HUES6 (cell line): Measurements from ENCODE around the gene OR11H1.
"Not testable (repeated sequence)": the region's sequence is repeated elsewhere in the genome, so short reads cannot be mapped to it uniquely, and the experiment has no call there.

Experiments
- H3K27ac ChIP-seq: 2 replicates; pipeline ENCODE4 v1.7.0; 2013; ENCODE audit warnings: low read depth, mild to moderate bottlenecking, low read length, inconsistent platforms
- H3K27me3 ChIP-seq: 2 replicates; pipeline ENCODE4 v1.6.1; 2013; ENCODE audit warnings: low read length; ENCODE audit not compliant: control insufficient read depth, insufficient read depth
- H3K36me3 ChIP-seq: 2 replicates; pipeline ENCODE4 v1.6.1; 2013; ENCODE audit warnings: low read length; ENCODE audit not compliant: control insufficient read depth, insufficient read depth
- H3K4me1 ChIP-seq: 2 replicates; pipeline ENCODE4 v1.6.1; 2013; ENCODE audit warnings: low read length; ENCODE audit not compliant: control insufficient read depth, insufficient read depth
- H3K4me3 ChIP-seq: 2 replicates; pipeline ENCODE4 v1.5.1; 2013; ENCODE audit warnings: low read depth, low read length
- H3K9ac ChIP-seq: one replicate; pipeline ENCODE4 v1.6.1; 2013; ENCODE audit warnings: mild to moderate bottlenecking, low read length
- H3K9me3 ChIP-seq: 2 replicates; pipeline ENCODE4 v1.6.1; 2013; ENCODE audit warnings: low read depth, low read length; ENCODE audit not compliant: control insufficient read depth, insufficient read depth

OR11H1 gene

GRCh38 chr22:15527892-15528291 is at the start of gene OR11H1:
Gene OR11H1, plus strand, starts transcription at chr22:15528192. Its CDS starts 0 bp downstream, at chr22:15528192.
- H3K36me3 ChIP-seq, H3K27ac ChIP-seq, H3K4me3 ChIP-seq, H3K4me1 ChIP-seq, H3K9me3 ChIP-seq, H3K9ac ChIP-seq, H3K27me3 ChIP-seq: not testable (repeated sequence)

- H3K9ac ChIP-seq, H3K36me3 ChIP-seq, H3K4me3 ChIP-seq, H3K27me3 ChIP-seq, H3K4me1 ChIP-seq, H3K9me3 ChIP-seq, H3K27ac ChIP-seq: not testable (repeated sequence)
Measured at GRCh38 chr22:15509967-15510366, 18.0 kb upstream of the OR11H1 start.

GRCh38 chr22:15515896-15516295 is 12.1 kb upstream of the OR11H1 start:
- not testable (repeated sequence) for H3K9me3 ChIP-seq, H3K4me1 ChIP-seq, H3K27ac ChIP-seq, H3K9ac ChIP-seq, H3K27me3 ChIP-seq, H3K36me3 ChIP-seq, H3K4me3 ChIP-seq

- H3K4me1 ChIP-seq, H3K9me3 ChIP-seq, H3K27me3 ChIP-seq, H3K9ac ChIP-seq, H3K36me3 ChIP-seq, H3K27ac ChIP-seq, H3K4me3 ChIP-seq: not testable (repeated sequence)
Measured at GRCh38 chr22:15553767-15554166, 25.8 kb downstream of the OR11H1 start.

- H3K4me1 ChIP-seq, H3K9me3 ChIP-seq, H3K9ac ChIP-seq, H3K27ac ChIP-seq, H3K27me3 ChIP-seq, H3K36me3 ChIP-seq, H3K4me3 ChIP-seq: not testable (repeated sequence)
Measured at GRCh38 chr22:15563461-15563860, 35.5 kb downstream of the OR11H1 start.

- not testable (repeated sequence) for H3K27me3 ChIP-seq, H3K27ac ChIP-seq
Measured at GRCh38 chr22:15565063-15565462, 37.1 kb downstream of the OR11H1 start.

More at GRCh38 chr22:15565063-15565462, 37.1 kb downstream of the OR11H1 start:
- not testable (repeated sequence) for H3K9ac ChIP-seq, H3K9me3 ChIP-seq, H3K4me1 ChIP-seq, H3K4me3 ChIP-seq, H3K36me3 ChIP-seq
